HFF-Myc (cell line): ENCODE data around the gene SCAPER.
"Not testable (repeated sequence)": the region's sequence is repeated elsewhere in the genome, so short reads cannot be mapped to it uniquely, and the experiment has no call there.

ENCODE experiments used
- DNase-seq: peaks from one replicate; pipeline ENCODE4 v3.0.0-alpha.2; 2011; ENCODE audit warnings: low read depth; ENCODE audit errors: extremely low read depth
- H3K4me3 ChIP-seq: replicated peaks from 2 replicates; pipeline ENCODE4 v1.5.1; 2011; ENCODE audit warnings: low read depth, mild to moderate bottlenecking, control low read depth, low read length
- CTCF ChIP-seq: IDR thresholded peaks from 2 replicates; pipeline ENCODE4 v1.5.1; 2012; ENCODE audit warnings: mild to moderate bottlenecking, low read depth, low read length, control low read depth; ENCODE audit errors: missing control alignments

The SCAPER gene

GRCh38 chr15:76898102-76898501, 7.0 kb downstream of the SCAPER start:
- no peak for TF ChIP-seq CTCF
- H3K4me3 ChIP-seq: no peak overlapping the region
- no peak for DNase-seq

GRCh38 chr15:76894174-76894573, 11.0 kb downstream of the SCAPER start:
- no peak for DNase-seq
- no peak for TF ChIP-seq CTCF
- H3K4me3 ChIP-seq: no peak overlapping the region

GRCh38 chr15:76892836-76893235, 12.3 kb downstream of the SCAPER start:
- not testable (repeated sequence) for H3K4me3 ChIP-seq, DNase-seq

GRCh38 chr15:76887280-76888141, 17.6 kb downstream of the SCAPER start:
- H3K4me3 ChIP-seq, DNase-seq: not testable (repeated sequence)

- H3K4me3 ChIP-seq: no peak overlapping the region
- DNase-seq: no peak
- TF ChIP-seq CTCF: no peak
These were observed 19.9 kb downstream of the SCAPER start for GRCh38 chr15:76885212-76885611.

- no peak overlapping the region for H3K4me3 ChIP-seq
- DNase-seq: no peak
- no peak for TF ChIP-seq CTCF
These were observed 29.2 kb downstream of the SCAPER start for GRCh38 chr15:76875911-76876310.

- H3K4me3 ChIP-seq, DNase-seq: not testable (repeated sequence)
These were observed 32.1 kb downstream of the SCAPER start for GRCh38 chr15:76873066-76873465.

GRCh38 chr15:76871930-76872329, 33.2 kb downstream of the SCAPER start:
- no peak for DNase-seq
- TF ChIP-seq CTCF: no peak
- no peak overlapping the region for H3K4me3 ChIP-seq
